Endodermal cell (in vitro differentiated cells): ENCODE measurements around the gene BNC1. TPM values are rescaled to one million over a fixed set of nuclear protein-coding genes. Genes with fewer than 3 reads are reported as not detected.

Source experiments
- DNase-seq: peaks from one replicate; pipeline ENCODE4 v3.0.0-alpha.2; 2017
- H3K27ac ChIP-seq: 2 replicates; pipeline ENCODE4 v1.5.1; 2013; ENCODE audit warnings: mild to moderate bottlenecking, low read depth, low read length, moderate library complexity
- H3K27me3 ChIP-seq: 2 replicates; pipeline ENCODE4 v1.6.1; 2013; ENCODE audit warnings: mild to moderate bottlenecking, low read length, moderate library complexity; ENCODE audit not compliant: insufficient read depth, control insufficient read depth, poor library complexity, severe bottlenecking
- H3K36me3 ChIP-seq: 2 replicates; pipeline ENCODE4 v1.7.0; 2013; ENCODE audit warnings: mild to moderate bottlenecking, low read length, moderate library complexity; ENCODE audit not compliant: control insufficient read depth, insufficient read depth
- H3K4me1 ChIP-seq: one replicate; pipeline ENCODE4 v1.7.0; 2013; ENCODE audit warnings: low read length; ENCODE audit not compliant: control insufficient read depth, insufficient read depth
- H3K4me3 ChIP-seq: 2 replicates; pipeline ENCODE4 v1.5.1; 2013; ENCODE audit warnings: mild to moderate bottlenecking, low read length, moderate library complexity
- H3K9ac ChIP-seq: 2 replicates; pipeline ENCODE4 v1.6.1; 2013; ENCODE audit warnings: mild to moderate bottlenecking, low read length, moderate library complexity; ENCODE audit not compliant: poor library complexity, severe bottlenecking; ENCODE audit errors: extremely low read depth
- H3K9me3 ChIP-seq: 2 replicates; pipeline ENCODE4 v1.6.1; 2013; ENCODE audit warnings: mild to moderate bottlenecking, low read length, moderate library complexity; ENCODE audit not compliant: control insufficient read depth
- H3K27ac Mint-ChIP-seq: 2 replicates; pipeline ENCODE4 v1.8.0; 2020; ENCODE audit warnings: mixed read lengths
- H3K27me3 Mint-ChIP-seq: 2 replicates; pipeline ENCODE4 v1.8.0; 2021; ENCODE audit warnings: mild to moderate bottlenecking, mixed read lengths; ENCODE audit not compliant: insufficient read depth
- H3K36me3 Mint-ChIP-seq: 2 replicates; pipeline ENCODE4 v1.8.0; 2020; ENCODE audit warnings: low read depth, mixed read lengths
- H3K4me1 Mint-ChIP-seq: 2 replicates; pipeline ENCODE4 v1.8.0; 2020; ENCODE audit warnings: mixed read lengths
- H3K4me3 Mint-ChIP-seq: 2 replicates; pipeline ENCODE4 v1.8.0; 2020; ENCODE audit warnings: mild to moderate bottlenecking, moderate library complexity, mixed read lengths
- H3K9me3 Mint-ChIP-seq: 2 replicates; pipeline ENCODE4 v1.8.0; 2020; ENCODE audit warnings: mild to moderate bottlenecking, mixed read lengths
- WGBS, 2 experiments: methylation state at CpG; one replicate each; pipeline versions ENCODE4 v1.1.5 to v1.1.7; 2013; ENCODE audit warnings: missing lambda C conversion rate in 2 of 2, mixed read lengths in 1 of 2; ENCODE audit not compliant: insufficient coverage in 1 of 2, insufficient read length in 1 of 2; 5-methylcytosine and 5-hydroxymethylcytosine counted together
- total RNA-seq, 2 donors: library from RNA; stranded (reverse); fragmentation: NEBNext Ultra II Directional in 1 of 2; extraction: Animal tissue kit (Norgen Biotek cat#: 25700) in 1 of 2; gene quantifications; 2 replicates in 1 of 2; 3 replicates in 1 of 2; pipeline ENCODE4 v1.2.1, GENCODE V29; 2021
- TF ChIP-seq, protein P1 (sequence below): fragments of 200-600 bp; sonication (generic); conservative IDR thresholded peaks from 2 replicates; pipeline ENCODE4 v1.5.0; 2021; ENCODE audit warnings: antibody characterized with exemption, mild to moderate bottlenecking

BNC1 gene
- total RNA-seq, 2 donors from 2014 or later: not detected

DNA sequence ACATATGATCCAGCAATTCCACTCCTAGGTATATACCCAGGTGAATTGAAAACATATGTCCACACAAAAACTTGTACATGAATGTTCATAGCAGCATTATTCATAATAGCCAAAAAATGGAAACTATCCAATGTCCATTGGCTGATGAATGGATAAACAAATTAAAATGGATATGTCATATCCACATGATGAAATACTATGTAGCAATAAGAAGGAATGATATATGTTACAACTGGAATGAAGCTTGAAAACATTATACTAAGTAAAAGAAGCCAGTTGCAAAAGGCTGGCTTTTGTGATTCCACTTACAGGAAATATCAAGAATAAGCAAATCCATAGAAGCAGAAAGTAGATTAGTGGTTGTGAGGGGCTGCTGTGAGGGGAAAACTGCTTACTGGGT lies 33.7 kb downstream of the BNC1 start:
- H3K27ac Mint-ChIP-seq: no peak overlapping the region
- no peak overlapping the region for H3K4me3 Mint-ChIP-seq

DNA sequence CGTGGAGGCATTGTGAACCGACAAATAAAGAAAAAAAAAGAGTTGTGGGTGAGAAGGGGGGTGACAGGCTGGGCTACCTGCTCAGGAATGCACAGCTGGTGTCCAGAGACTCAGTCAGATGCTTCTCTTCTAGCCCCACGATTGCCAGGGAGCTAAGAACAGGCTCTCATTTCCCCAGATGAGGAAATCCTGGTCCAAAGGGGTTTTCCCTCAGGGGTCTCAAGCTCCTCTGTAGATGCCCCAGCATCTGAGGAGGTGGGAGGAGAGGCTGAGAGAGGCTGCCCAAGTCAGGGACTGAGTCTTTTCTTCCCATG lies 35.5 kb downstream of the BNC1 start:
- DNase-seq: peak; percentile 50
- Histone ChIP-seq H3K4me1 (no peaks in the 10 kb centered on the region), H3K9me3 (no peaks in the 10 kb centered on the region), H3K4me3 (no peak overlapping the region), H3K27me3 (peaks cover 19% of the 10 kb centered on the region), H3K9ac (no peak overlapping the region), H3K27ac (no peak overlapping the region), H3K36me3 (no peaks in the 10 kb centered on the region)
- no peaks in the 10 kb centered on the region for H3K9me3 Mint-ChIP-seq
- TF ChIP-seq, protein P1, sequence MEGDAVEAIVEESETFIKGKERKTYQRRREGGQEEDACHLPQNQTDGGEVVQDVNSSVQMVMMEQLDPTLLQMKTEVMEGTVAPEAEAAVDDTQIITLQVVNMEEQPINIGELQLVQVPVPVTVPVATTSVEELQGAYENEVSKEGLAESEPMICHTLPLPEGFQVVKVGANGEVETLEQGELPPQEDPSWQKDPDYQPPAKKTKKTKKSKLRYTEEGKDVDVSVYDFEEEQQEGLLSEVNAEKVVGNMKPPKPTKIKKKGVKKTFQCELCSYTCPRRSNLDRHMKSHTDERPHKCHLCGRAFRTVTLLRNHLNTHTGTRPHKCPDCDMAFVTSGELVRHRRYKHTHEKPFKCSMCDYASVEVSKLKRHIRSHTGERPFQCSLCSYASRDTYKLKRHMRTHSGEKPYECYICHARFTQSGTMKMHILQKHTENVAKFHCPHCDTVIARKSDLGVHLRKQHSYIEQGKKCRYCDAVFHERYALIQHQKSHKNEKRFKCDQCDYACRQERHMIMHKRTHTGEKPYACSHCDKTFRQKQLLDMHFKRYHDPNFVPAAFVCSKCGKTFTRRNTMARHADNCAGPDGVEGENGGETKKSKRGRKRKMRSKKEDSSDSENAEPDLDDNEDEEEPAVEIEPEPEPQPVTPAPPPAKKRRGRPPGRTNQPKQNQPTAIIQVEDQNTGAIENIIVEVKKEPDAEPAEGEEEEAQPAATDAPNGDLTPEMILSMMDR: no peak
- peaks cover 32% of the 10 kb centered on the region for H3K27me3 Mint-ChIP-seq
- no peak overlapping the region for H3K27ac Mint-ChIP-seq
- no peaks in the 10 kb centered on the region for H3K36me3 Mint-ChIP-seq
- no peaks in the 10 kb centered on the region for H3K4me1 Mint-ChIP-seq
- no peak overlapping the region for H3K4me3 Mint-ChIP-seq
- WGBS, 2 experiments: 43 to 60% methylated on average over 1 to 3 of the region's 3 CpGs

More for the DNA sequence above, 33.7 kb downstream of the BNC1 start:
- TF ChIP-seq, protein P1: no peak
- peaks cover 22% of the 10 kb centered on the region for H3K27me3 Mint-ChIP-seq
- H3K27me3 ChIP-seq: peaks cover 19% of the 10 kb centered on the region
- no peak overlapping the region for H3K27ac ChIP-seq
- no peak overlapping the region for H3K9ac ChIP-seq
- no peaks in the 10 kb centered on the region for H3K9me3 Mint-ChIP-seq
- DNase-seq: no peak
- H3K4me1 Mint-ChIP-seq: no peaks in the 10 kb centered on the region
- H3K9me3 ChIP-seq: no peaks in the 10 kb centered on the region
- H3K36me3 ChIP-seq: no peaks in the 10 kb centered on the region
- H3K4me1 ChIP-seq: no peaks in the 10 kb centered on the region
- H3K36me3 Mint-ChIP-seq: no peaks in the 10 kb centered on the region
- H3K4me3 ChIP-seq: no peak overlapping the region

DNA sequence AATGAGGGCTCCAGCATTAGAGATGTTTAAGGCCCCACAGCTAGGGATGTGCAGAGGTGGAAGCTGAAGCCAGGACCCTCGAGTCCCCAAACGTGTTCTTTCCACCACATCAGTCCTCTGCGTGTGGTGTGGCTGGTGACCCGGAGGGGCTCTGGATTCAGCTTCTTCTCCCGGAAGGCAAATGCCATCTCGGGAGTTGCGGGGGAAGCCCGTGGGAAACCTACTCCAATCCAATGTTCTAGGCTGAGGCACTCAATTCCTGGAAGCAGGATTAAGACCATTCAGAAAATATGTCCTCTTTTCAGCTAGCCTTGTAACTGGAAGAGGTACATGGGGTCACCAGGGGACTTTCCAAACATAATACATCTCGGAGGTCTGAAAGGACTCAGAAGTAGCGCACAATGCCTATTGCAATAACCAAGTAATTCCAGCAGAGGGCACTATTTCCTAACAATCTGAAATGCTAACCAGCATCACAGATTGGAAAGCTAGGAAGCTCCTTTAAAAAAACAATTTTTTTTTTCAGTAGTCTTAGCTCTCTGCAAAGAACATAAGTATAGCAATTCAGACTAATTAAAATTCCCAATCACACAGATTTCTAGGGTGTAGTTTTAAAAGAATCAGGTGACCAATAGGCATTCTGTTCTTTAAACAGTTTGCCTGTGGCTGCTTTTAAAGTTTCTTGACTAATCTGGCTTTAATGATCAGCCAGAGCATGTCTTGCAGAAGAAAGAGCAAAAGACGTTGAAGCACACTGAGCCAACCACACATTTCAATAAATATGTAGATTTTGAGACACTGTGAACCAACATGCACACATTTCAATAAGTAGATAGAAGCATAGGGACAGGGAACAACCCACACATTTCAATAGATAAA lies 36.1 kb downstream of the BNC1 start:
- H3K36me3 Mint-ChIP-seq: no peaks in the 10 kb centered on the region
- H3K27ac Mint-ChIP-seq: no peak overlapping the region
- Histone ChIP-seq H3K36me3 (no peaks in the 10 kb centered on the region), H3K4me3 (no peak overlapping the region), H3K4me1 (no peaks in the 10 kb centered on the region), H3K27me3 (peaks cover 19% of the 10 kb centered on the region), H3K9ac (no peak overlapping the region), H3K9me3 (no peaks in the 10 kb centered on the region), H3K27ac (no peak overlapping the region)
- TF ChIP-seq, protein P1: peak; percentile 97
- H3K27me3 Mint-ChIP-seq: peaks cover 36% of the 10 kb centered on the region
- 54 to 61% methylated on average over 8 to 11 of the region's 11 CpGs for WGBS, 2 experiments
- peak; percentile 70 for DNase-seq
- no peaks in the 10 kb centered on the region for H3K4me1 Mint-ChIP-seq
- H3K9me3 Mint-ChIP-seq: no peaks in the 10 kb centered on the region
- no peak overlapping the region for H3K4me3 Mint-ChIP-seq
